HG03039 (cell line): Measurements from ENCODE around the gene CFAP46.
"Not testable (repeated sequence)": the region's sequence is repeated elsewhere in the genome, so short reads cannot be mapped to it uniquely, and the experiment has no call there.

Experiments used
- ATAC-seq: cut with Tn5 transposase; IDR thresholded peaks from one replicate; pipeline ENCODE4 v1.9.1; 2021; ENCODE audit warnings: mild to moderate bottlenecking, moderate library complexity; ENCODE audit not compliant: unreplicated experiment

Gene CFAP46

DNA sequence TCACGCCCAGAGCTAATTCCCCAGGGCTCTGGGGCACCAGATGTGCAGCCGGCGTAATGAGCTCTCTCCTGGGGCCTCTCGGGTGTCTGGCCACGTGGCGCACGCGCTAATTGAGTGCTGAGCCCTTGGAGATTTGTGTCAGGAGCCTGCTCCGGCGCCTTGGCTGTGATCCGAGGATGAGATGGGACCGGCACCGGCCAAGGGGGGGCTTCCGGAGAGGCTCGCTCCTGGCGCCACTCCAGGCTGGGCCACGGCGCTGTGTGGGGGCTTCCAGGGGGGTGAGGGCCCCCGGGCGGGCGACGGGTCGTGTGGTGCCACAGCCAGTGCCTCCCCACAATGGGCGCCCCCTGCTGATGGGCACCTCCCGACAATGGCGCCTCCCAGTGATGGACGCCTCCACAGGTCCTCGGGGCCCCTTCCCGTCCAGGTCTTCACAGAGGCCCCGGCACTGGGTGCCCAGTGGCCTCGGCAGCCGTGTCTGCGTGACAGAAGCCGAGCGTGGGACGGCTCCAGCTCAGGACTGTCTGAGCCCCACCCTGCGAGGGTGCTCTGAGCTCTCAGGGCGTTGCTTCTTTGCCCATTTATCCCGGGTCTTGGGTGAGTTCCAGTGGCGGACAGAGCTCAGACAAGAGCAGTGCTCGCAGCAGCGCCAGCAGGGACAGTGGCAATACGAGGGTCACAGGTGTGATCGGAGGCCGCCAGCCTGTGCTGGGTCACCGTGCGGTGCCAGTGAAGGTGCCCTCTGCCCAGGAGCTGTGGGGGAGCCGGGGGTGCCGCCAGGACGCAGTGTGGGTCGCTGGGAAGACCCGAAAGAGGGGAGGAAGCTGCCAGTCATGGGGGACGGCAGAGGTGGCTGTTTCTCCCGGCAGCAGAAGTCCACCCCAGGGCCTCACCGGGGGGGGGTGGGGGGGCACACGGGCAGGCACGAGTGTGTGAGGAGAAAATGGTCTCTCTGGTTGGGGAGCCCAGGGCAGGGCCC lies 148.2 kb downstream of the CFAP46 start:
- no peak for ATAC-seq

DNA sequence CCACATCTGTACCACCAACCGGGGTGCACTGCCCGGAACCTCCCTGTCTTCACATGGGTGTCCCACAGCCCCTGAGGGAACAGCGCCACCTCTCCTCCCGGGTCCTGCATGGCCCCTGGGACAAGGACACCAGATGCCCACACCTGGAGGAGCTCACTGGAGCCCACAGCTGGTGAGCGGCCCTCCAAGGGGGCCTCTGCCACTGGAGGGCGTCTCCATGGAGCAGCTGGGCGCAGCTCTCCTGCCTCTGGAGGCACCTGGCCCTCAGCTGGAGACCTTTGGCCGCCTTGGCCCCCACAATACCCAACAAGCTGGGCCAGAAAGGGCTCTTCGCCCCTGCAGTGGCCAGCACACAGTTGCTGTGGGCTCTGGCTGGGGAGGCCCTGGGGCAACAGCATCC lies 149.2 kb downstream of the CFAP46 start:
- ATAC-seq: no peak

DNA sequence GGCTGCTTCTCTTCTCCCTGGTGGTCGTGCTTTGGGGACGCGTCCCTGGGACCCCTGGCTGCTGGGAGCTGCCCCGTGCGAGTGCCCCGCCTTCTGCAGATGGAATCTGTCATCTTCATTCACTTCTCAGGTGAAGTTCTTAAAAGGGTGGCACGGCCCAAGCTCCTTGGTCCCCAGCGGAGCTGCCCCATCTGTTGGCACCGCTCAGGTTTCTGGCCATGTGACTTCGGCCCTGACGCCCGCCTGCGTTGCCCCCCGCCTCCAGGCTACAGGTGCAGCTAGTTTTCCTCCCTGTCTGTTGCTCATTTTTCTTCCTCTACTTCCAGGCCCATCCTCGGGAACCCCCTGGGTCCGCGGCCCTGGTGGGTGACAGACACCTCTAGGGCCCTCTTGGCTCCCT lies 149.6 kb downstream of the CFAP46 start:
- ATAC-seq: no peak

DNA sequence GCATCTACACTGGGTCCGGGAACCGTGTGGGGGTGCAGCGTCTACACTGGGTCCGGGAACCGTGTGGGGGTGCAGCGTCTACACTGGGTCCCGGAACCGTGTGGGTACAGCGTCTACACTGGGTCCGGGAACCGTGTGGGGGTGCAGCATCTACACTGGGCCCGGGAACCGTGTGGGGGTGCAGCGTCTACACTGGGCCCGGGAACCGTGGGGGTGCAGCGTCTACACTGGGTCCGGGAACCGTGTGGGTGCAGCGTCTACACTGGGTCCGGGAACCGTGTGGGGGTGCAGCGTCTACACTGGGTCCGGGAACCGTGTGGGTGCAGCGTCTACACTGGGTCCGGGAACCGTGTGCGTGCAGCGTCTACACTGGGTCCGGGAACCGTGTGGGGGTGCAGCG lies 150.3 kb downstream of the CFAP46 start:
- not testable (repeated sequence) for ATAC-seq

DNA sequence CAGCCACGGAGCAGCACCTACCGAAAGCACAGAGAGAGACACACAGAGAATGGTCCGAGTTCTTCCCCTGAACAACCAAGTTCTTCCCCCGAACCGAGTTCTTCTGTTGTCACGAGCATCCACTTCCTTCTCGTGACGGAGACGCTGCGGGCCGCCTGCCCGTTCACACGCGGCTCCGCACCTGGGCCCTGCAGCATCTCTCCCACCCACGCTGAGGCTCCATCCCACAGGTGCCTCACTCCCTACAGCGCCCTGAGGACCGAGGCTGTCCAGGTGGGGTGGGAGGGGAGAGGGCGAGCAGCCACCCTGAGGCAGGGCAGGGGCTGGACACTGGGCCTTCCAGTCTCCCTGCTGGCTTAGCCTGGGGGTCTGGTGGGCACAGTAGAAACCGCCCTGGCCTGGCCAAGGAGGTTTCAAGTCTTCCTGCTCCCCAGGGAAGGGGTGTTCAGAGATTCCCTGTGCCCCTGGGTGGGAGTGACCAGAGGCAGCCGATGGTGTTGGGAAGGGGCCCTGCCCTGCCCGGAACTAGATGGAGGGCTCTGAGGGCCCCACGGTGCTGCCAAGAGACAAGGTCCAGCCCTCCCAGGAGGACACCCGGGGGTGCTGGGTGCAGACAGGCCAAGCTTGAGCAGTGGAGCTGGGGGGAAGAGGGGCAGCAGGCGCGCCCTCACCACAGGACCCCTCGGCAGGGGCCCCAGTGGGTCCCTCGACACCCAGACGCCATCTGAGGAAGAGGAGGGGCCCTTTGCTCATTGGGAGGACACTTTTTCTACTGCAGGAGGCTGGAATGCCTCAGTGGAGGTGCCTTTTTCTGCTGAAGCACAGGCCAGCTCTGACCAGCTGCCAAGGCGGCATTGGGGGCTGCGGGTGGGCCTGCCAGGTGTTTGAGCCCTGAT lies 151.2 kb downstream of the CFAP46 start:
- no peak for ATAC-seq

DNA sequence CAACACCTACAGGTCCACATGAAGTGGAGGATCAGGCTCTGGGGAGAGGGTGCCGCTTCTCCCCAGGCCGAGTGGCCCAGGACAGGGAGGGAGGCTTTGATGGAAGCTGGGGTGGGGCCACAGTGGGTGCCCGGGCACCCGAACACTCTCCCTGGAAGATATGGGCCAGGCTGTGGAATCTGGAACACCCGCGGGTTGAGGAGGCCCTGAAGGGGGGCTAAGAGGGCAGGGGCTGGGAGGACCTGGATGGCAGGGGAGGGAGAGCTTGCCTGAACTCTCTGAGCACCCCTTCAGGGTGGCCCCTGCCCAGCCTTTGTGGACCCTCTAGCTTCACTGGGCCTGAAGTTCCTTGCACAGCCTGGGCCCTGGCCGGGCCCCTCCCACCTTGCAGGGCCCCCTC lies 151.9 kb downstream of the CFAP46 start:
- no peak for ATAC-seq

DNA sequence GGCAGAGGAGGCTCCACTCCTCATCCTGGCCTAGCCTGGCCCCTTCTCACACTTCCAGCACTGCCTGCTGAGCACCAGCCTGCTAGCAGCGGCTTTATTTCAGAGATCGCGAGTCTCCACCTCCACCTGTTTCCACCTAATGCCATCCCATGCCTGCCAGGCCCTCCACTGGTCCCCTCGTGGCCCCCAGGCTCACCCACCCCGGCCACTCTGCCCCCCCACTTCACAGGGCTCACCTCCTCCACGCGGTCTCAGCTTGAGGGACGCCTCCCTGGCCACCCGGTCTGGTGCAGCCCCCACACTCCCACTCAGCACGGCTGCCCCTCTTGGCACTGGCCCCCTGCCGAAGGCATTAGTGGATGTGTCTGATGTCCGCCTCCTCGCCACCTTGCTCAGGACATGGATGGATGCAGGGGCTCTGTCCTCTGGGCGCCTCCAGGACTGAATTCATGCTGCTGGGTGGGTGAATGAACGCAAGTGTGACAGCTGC lies 152.7 kb downstream of the CFAP46 start:
- no peak for ATAC-seq

DNA sequence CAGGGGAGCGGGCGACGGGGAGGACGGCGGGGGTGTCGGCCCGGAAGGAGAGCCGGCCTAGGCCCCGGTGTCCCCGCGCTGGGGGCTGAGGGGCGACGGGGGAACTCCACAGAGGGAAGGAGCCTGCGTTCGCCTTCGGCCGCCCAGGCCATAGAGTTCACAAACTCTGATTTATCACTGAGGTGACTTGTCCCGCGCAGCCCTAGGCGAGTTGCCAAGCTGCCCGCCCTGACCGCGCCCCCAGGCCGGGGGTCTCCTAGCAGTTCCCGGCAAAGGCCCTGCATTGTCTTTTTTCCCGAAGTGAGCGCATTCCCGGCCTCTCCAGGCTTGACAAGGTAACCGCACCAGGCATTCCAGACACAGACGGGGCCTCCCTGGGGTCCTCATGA lies 153.5 kb downstream of the CFAP46 start:
- no peak for ATAC-seq

DNA sequence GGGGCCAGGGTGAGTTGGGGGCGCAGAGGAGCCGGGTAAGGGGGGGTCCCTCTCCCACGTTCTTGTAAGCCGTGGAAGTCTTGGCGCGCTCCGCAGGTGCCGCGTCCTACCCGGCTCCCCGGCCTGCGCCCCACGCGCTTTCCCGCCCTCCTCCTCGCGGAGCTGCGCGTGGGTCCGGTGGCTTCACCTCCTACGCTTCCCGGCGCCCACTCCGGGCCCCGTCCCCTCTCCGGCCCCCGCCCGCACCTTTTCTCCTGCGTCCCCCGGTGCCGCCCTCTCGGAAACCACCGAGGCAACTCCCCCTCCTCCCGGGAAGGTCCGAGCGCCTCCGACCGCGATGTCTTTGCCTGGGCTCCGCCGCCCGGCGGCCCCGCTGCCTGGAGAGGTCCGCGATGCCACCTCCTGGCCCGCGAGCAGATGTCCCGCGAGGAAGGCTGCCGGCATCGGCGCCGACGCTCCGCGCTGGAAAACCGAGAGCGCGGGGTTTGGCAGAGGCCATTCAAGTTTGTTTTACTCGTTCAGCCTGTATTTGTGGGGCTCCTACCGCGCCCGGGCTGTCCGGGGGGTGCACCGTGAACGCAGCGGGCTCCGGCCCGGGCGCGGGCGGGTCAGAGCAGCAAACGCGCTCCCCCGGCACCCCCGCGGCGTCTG lies 154.1 kb downstream of the CFAP46 start:
- ATAC-seq: no peak

DNA sequence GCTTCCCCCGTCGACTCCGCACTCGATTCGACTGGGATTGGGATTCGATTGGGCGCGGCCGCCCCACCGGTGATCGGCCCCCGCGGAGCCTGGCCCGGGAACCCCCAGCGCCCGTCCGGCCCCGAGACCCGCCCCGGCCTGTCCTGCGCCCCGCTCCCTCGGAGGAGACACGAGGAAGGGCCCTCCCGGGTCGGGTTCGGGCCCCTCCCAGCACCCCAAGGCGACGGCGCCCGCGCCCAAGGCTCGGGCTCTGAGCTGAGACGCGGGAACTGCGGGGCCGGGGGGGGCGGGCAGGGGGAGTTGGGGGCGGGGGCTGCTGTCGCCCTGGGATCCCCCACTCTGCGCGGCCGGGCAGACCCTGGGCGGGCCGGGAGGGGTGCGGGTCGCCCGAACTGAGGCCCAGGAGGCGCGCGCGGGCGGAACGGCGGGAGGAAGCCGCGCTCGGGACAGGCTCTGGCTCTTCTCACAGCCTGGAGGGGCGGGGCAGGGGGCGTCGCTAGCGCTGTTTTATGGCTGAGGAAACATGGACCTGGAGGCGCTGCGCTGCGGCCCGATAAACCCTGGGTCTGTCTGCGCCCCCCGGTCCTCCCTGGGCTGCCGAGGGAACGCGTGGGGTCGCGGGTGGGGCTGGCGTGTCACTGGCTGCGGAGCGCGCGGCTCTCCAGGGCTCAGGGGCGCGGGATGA lies 154.7 kb downstream of the CFAP46 start:
- ATAC-seq: no peak

DNA sequence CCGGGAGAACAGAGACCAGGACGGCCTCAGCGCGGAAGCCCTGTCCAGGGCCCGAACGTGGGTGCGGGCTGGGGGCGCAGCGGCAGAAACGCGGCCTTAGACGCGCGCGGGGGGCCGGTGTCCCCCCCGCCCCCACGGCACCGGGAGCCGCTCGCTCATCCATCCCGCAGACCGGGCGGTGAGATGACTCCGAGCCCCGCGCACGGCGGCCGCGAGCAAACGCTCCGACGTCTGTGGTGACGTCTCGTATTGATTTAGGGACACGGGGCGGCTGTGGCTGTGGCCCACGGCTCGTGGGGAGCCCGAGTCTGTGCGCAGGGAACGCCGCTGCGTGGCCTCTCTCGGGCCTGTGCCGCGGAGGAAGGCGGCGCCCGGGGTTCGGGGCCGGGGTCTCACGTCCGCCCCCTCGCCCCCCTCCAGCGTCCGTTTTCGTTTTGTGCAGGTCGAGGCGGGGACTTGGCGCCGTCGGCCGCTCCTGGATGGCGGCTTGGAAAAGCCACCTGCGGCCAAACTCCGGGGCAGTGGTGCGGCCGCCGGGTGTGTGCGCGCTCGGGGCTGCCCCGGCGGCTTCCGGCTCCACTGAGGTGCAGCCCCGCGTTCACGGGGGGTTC lies 155.4 kb downstream of the CFAP46 start:
- no peak for ATAC-seq

DNA sequence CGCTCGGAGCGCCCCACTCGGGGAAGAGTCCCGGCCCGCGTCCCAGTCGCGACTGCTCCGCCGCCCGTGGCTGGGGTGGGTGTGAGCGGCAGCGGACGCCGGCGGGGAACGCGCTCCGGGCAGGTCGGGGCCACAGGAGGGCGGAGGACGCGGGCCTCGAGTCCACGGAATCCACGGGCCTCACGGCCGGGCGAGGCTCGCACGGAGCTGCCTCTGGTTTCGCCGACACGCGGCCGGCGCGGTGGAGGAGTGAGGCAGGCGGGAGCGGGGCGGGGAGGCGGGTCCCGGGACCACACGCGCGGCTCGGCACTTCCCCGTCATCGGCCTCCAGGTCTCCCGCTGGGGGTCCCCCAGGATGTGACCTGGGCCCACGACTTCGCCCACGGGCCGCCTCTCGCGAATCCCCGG lies 155.9 kb downstream of the CFAP46 start:
- ATAC-seq: no peak

DNA sequence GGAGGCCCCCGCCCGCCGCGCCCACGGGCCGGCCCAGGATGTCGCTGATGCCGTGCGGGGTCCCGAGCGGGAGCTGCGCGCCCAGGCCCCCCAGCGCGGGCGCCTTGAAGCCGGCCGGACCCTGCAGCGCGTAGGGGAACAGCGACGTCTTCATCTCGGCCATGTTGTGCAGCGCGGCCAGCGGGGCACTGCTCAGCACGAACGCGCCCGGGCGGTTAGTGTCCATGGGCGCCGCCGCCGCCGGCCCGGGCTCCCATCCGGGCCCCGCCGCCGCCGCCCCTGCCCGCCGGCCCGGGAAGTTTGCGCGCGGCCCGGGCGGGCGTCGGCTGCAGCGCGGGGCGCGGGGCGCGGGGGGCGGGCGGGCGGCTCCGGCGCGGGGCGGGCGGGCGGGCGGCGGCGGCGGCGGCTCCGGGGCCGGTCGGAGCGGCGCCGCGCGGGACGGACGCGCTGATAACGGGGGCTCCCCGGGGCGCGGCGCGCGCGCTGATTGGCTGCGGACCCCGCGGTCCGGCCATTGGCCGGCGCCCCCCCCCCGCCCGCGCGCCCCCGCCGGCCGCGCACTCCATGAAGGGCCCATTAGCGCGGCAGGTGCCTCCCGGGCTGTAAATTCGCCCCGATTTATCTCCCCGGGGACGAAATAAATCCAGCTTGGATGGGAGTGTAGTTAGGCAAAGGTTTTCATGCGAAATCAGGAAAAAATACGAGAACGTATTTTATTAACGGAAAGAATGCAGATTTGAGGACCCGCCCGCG lies 156.5 kb downstream of the CFAP46 start, which contains the start of gene NKX6-2:
Gene NKX6-2 (minus strand): TSS at position 425 of the 753 bp plus-strand sequence. CDS start 199 bp downstream, at position 226.
- ATAC-seq: no peak

DNA sequence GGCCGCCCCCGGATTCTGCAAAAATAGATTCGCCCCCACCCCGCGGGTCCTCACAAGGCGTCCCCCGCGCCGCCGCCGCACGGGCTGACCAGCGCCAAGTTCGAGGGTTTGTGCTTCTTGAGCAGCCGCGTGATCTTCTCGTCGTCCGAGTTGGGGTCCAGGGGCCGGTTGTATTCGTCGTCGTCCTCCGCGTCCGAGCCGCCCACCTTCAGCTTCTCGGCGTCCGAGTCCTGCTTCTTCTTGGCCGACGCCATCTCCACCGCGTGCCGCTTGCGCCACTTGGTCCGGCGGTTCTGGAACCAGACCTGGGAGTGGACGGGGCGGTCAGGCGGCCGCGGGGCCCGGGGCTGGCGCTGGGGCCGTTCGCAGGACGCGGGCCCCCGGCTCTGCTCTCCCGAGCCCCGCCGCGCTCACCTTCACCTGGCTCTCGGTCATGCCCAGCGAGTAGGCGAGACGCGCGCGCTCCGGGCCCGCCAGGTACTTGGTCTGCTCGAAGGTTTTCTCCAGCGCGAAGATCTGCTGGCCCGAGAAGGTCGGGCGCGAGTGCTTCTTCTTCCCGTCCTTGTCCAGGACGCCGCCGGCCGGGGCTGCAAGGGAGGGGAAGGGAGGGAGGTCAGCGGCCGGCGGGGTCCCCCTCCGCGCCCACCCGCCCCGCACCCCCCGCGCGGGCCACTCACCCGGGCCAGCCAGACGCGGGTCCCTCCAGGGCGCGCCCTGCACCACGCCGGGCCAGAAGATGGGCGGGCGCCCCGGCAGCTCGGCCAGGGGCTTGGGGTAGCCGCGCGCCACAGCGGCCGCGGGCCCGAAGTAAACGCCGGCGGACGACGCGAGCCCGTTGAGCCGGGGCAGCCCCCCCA lies 157.3 kb downstream of the CFAP46 start:
- ATAC-seq: no peak

DNA sequence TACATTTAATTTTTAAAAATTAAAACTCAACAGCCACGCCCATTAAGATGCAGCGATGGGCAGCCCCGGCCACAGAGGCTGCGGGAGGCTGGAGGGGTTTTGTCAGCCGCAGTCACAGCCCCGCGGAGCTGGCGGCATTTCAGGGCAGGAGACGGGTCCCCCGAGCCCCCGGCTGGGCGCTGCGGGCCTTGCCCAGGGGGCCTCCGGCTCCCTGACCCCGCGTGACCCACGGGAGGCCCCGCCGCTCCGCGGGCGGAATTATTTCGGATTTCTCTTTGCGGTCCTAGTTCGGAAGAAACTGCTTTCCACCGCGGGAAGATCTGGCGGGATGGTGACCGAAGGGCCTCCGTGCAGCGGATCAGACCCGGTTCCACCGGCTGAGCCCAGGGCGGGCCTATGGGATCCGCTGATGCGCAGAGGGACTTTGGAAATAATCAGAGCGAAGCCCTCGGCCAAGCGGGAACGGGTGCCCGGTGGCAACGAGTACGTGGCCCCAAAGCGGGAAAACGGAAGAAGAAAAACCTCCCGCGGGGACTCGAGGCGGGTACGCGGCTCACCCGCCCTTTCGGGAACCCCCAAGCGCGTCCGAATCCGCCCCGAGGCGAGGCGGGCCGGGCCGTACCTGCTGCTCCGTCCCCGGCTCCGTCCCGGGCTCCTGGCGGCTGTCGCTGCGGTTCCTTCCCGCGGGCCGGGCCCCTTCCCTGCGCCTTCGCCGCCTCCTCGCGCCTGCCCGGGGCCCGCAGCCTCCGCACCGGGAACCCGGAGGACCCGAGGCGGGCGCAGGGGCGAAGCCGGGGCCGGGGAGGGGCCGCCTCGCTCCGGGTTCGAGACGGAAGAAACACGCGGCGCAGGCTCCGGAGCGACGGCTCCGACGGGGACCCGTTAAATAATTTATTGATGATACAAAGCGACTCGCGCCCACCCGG lies 158.2 kb downstream of the CFAP46 start:
- ATAC-seq: no peak

DNA sequence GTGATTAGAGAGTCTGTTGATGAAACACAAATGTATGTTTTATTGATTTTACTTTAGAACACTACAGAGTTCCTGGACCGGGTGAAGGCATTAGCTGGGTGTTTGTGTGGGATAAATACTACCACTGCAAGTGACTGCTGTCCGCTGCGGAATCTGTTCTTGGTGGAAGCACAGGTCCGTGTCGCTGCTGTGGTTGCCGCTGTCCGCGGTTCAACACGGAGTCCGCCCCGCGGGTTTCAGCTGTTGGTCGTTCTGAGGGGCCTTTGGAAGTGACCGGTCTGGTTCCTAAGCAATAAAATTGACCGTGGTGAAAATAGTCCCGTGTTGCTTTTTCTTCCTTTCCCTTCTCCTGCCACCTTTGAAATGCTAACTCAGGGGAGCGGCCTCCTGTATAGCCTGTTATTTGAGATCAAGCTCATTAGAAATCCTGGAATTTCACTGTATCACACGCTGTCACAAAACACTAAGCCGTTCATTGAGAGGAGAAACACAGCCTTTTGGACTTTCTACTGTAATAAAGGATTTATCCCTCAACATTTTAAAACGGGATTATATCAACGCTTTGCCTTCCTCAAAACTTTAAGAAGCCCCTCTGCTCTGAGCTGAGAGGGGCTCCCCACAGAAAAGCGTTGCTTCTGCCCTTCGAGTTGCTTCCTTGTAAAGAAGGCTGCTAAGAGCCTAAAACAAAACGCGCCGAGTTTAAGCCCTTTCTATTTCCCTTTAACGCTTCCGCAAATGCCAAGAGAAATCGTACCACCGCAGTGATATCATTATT lies 159.0 kb downstream of the CFAP46 start:
- no peak for ATAC-seq
